H9 (cell line): ENCODE data around the gene GPHN. TPM values are rescaled to one million over a fixed set of nuclear protein-coding genes. Genes with fewer than 3 reads are reported as not detected.

Experiments
- DNase-seq: peaks from one replicate; pipeline ENCODE4 v3.0.0-alpha.2; 2017
- H2AFZ ChIP-seq: one replicate; pipeline ENCODE4 v1.6.1; 2013; ENCODE audit warnings: mild to moderate bottlenecking, low read length, control low read depth, moderate library complexity
- H2AK5ac ChIP-seq: 2 replicates; pipeline ENCODE4 v1.6.1; 2013; ENCODE audit warnings: low read length, control low read depth, mixed read lengths; ENCODE audit not compliant: insufficient read length
- H2BK120ac ChIP-seq: one replicate; pipeline ENCODE4 v1.6.1; 2013; ENCODE audit warnings: low read depth, mild to moderate bottlenecking, low read length, control low read depth, inconsistent platforms; ENCODE audit not compliant: poor library complexity, severe bottlenecking
- H2BK12ac ChIP-seq: 2 replicates; pipeline ENCODE4 v1.6.1; 2013; ENCODE audit warnings: low read length, control low read depth, mixed read lengths, low read depth; ENCODE audit not compliant: insufficient read length
- H2BK15ac ChIP-seq: 2 replicates; pipeline ENCODE4 v1.6.1; 2013; ENCODE audit warnings: low read depth, low read length, control low read depth
- H2BK20ac ChIP-seq: one replicate; pipeline ENCODE4 v1.6.1; 2013; ENCODE audit warnings: low read depth, mild to moderate bottlenecking, low read length, control low read depth, inconsistent platforms; ENCODE audit not compliant: poor library complexity, severe bottlenecking
- H2BK5ac ChIP-seq: 2 replicates; pipeline ENCODE4 v1.6.1; 2013; ENCODE audit warnings: low read length, control low read depth, mixed read lengths; ENCODE audit not compliant: insufficient read length
- H3K14ac ChIP-seq: 2 replicates; pipeline ENCODE4 v1.6.1; 2013; ENCODE audit warnings: low read length, control low read depth; ENCODE audit not compliant: insufficient read depth
- H3K18ac ChIP-seq: 2 replicates; pipeline ENCODE4 v1.6.1; 2013; ENCODE audit warnings: low read depth, mild to moderate bottlenecking, mixed read lengths, low read length, control low read depth; ENCODE audit not compliant: insufficient read length
- H3K23ac ChIP-seq: 2 replicates; pipeline ENCODE4 v1.6.1; 2013; ENCODE audit warnings: low read length, control low read depth, mixed read lengths, low read depth; ENCODE audit not compliant: insufficient read length
- H3K23me2 ChIP-seq: 2 replicates; pipeline ENCODE4 v1.6.1; 2013; ENCODE audit warnings: low read depth, mild to moderate bottlenecking, mixed read lengths, low read length, control low read depth; ENCODE audit not compliant: insufficient read length, poor library complexity, severe bottlenecking
- H3K27ac ChIP-seq: 2 replicates; pipeline ENCODE4 v1.5.1; 2013; ENCODE audit warnings: low read length, control low read depth, mixed read lengths, low read depth; ENCODE audit not compliant: insufficient read length
- H3K27me3 ChIP-seq: 2 replicates; pipeline ENCODE4 v1.6.1; 2013; ENCODE audit warnings: low read length, control low read depth, inconsistent platforms; ENCODE audit not compliant: insufficient read depth
- H3K4ac ChIP-seq: 2 replicates; pipeline ENCODE4 v1.6.1; 2013; ENCODE audit warnings: low read depth, mild to moderate bottlenecking, control low read depth, inconsistent platforms, low read length, moderate library complexity
- H3K4me1 ChIP-seq: 2 replicates; pipeline ENCODE4 v1.6.1; 2013; ENCODE audit warnings: low read length, control low read depth, inconsistent platforms; ENCODE audit not compliant: insufficient read depth
- H3K4me2 ChIP-seq: 2 replicates; pipeline ENCODE4 v1.6.1; 2013; ENCODE audit warnings: low read length, control low read depth, mixed read lengths; ENCODE audit not compliant: insufficient read length, insufficient read depth
- H3K56ac ChIP-seq: 2 replicates; pipeline ENCODE4 v1.6.1; 2013; ENCODE audit warnings: low read depth, mild to moderate bottlenecking, mixed read lengths, low read length, control low read depth; ENCODE audit not compliant: insufficient read length
- H3K79me1 ChIP-seq: 2 replicates; pipeline ENCODE4 v1.6.1; 2013; ENCODE audit warnings: low read depth, mild to moderate bottlenecking, moderate library complexity, low read length, control low read depth, inconsistent platforms; ENCODE audit not compliant: insufficient read depth, poor library complexity, severe bottlenecking
- H3K79me2 ChIP-seq: 2 replicates; pipeline ENCODE4 v1.6.1; 2013; ENCODE audit warnings: low read length, control low read depth, inconsistent platforms; ENCODE audit not compliant: insufficient read depth
- H3K9ac ChIP-seq: 2 replicates; pipeline ENCODE4 v1.6.1; 2013; ENCODE audit warnings: low read length, control low read depth, mixed read lengths; ENCODE audit not compliant: insufficient read length; ENCODE audit errors: extremely low read depth
- H3K9me3 ChIP-seq: one replicate; pipeline ENCODE4 v1.6.1; 2013; ENCODE audit warnings: low read depth, low read length, inconsistent platforms; ENCODE audit not compliant: control insufficient read depth
- H3T11ph ChIP-seq: one replicate; pipeline ENCODE4 v1.6.1; 2013; ENCODE audit warnings: mild to moderate bottlenecking, low read length, control low read depth, inconsistent platforms
- H4K20me1 ChIP-seq: one replicate; pipeline ENCODE4 v1.6.1; 2013; ENCODE audit not compliant: control insufficient read depth, insufficient read length, insufficient read depth
- H4K5ac ChIP-seq: 2 replicates; pipeline ENCODE4 v1.6.1; 2013; ENCODE audit warnings: low read depth, mild to moderate bottlenecking, mixed read lengths, low read length, control low read depth; ENCODE audit not compliant: insufficient read length
- H4K8ac ChIP-seq: replicated peaks from 2 replicates; pipeline ENCODE4 v1.6.1; 2013; ENCODE audit warnings: low read length, control low read depth, mixed read lengths, low read depth; ENCODE audit not compliant: insufficient read length
- H4K91ac ChIP-seq: 2 replicates; pipeline ENCODE4 v1.6.1; 2013; ENCODE audit warnings: low read depth, mild to moderate bottlenecking, moderate library complexity, mixed read lengths, low read length, control low read depth; ENCODE audit not compliant: insufficient read length
- H3K27ac Mint-ChIP-seq, 3 experiments: 2 replicates in 2 of 3; 3 replicates in 1 of 3; pipeline ENCODE4 v1.8.0; 2020 to 2021; ENCODE audit warnings: mixed read lengths in 3 of 3, mild to moderate bottlenecking in 1 of 3, moderate library complexity in 1 of 3
- H3K27me3 Mint-ChIP-seq: 2 replicates; pipeline ENCODE4 v1.8.0; 2021; ENCODE audit warnings: low read depth, mild to moderate bottlenecking, moderate library complexity, mixed read lengths
- H3K36me3 Mint-ChIP-seq, 3 experiments: 2 replicates in 2 of 3; 3 replicates in 1 of 3; pipeline ENCODE4 v1.8.0; 2020 to 2021; ENCODE audit warnings: low read depth in 3 of 3, mixed read lengths in 3 of 3; ENCODE audit not compliant: insufficient read depth in 1 of 3
- H3K4me1 Mint-ChIP-seq, 2 experiments: 2 replicates each; pipeline ENCODE4 v1.8.0; 2020; ENCODE audit warnings: mixed read lengths in 2 of 2
- H3K4me3 Mint-ChIP-seq, 2 experiments: 2 replicates in 1 of 2; 3 replicates in 1 of 2; pipeline ENCODE4 v1.8.0; 2020 to 2021; ENCODE audit warnings: mild to moderate bottlenecking in 2 of 2, mixed read lengths in 2 of 2, moderate library complexity in 1 of 2
- H3K9me3 Mint-ChIP-seq, 2 experiments: 2 replicates in 1 of 2; 3 replicates in 1 of 2; pipeline ENCODE4 v1.8.0; 2020; ENCODE audit warnings: mild to moderate bottlenecking in 2 of 2, mixed read lengths in 2 of 2, moderate library complexity in 1 of 2
- CTCF ChIP-seq: fragments of 200-600 bp; sonication (generic); conservative IDR thresholded peaks from 3 replicates; pipeline ENCODE4 v1.8.0; 2021; ENCODE audit warnings: antibody characterized with exemption, mild to moderate bottlenecking
- WGBS: extraction: QIAGEN DNeasy Blood & Tissue Kit; methylation state at CpG from one replicate; pipeline ENCODE4 v1.1.7; 2013; ENCODE audit warnings: missing lambda C conversion rate, low lambda C conversion rate, mixed read lengths; ENCODE audit not compliant: insufficient read length; ENCODE audit errors: extremely low coverage; 5-methylcytosine and 5-hydroxymethylcytosine counted together
- total RNA-seq: library from RNA; stranded (reverse); gene quantifications from 2 replicates; pipeline ENCODE4 v1.2.1, GENCODE V29; 2021

The GPHN gene
- total RNA-seq, 1 experiment from 2014 or later: 16.1 TPM

GRCh38 chr14:66972469-66972868 lies 464.5 kb downstream of the GPHN start:
- H2BK12ac ChIP-seq: no peak overlapping the region
- no peak for TF ChIP-seq CTCF
- no peaks in the 10 kb centered on the region for H3K9me3 ChIP-seq
- H3K18ac ChIP-seq: no peak overlapping the region
- no peak overlapping the region for H2BK5ac ChIP-seq
- no peak overlapping the region for H3K9ac ChIP-seq
- Mint-ChIP-seq H3K27me3 (no peaks in the 10 kb centered on the region), H3K4me3 (no peak overlapping the region), H3K27ac (no peak overlapping the region), H3K36me3 (no peaks in the 10 kb centered on the region), H3K9me3 (no peaks in the 10 kb centered on the region), H3K4me1 (no peaks in the 10 kb centered on the region)
- H3K79me2 ChIP-seq: no peaks in the 10 kb centered on the region
- H4K91ac ChIP-seq: no peak overlapping the region
- no peak overlapping the region for H2BK20ac ChIP-seq
- DNase-seq: no peak
- H3K27me3 ChIP-seq: no peaks in the 10 kb centered on the region
- H3K23ac ChIP-seq: no peak overlapping the region
- H4K8ac ChIP-seq: no peak overlapping the region
- H3K56ac ChIP-seq: no peak overlapping the region
- H3K27ac ChIP-seq: no peak overlapping the region
- no peak overlapping the region for H2AK5ac ChIP-seq
- no peaks in the 10 kb centered on the region for H3K79me1 ChIP-seq
- H2BK15ac ChIP-seq: no peak overlapping the region
- H3K4ac ChIP-seq: no peak overlapping the region
- no peak overlapping the region for H3K14ac ChIP-seq
- no peak overlapping the region for H2BK120ac ChIP-seq
- H3K4me2 ChIP-seq: no peak overlapping the region
- H3K23me2 ChIP-seq: no peaks in the 10 kb centered on the region
- no peaks in the 10 kb centered on the region for H4K20me1 ChIP-seq
- H4K5ac ChIP-seq: no peak overlapping the region
- no CpG with 5 or more reads among the region's 1 CpG for WGBS
- no peaks in the 10 kb centered on the region for H3K4me1 ChIP-seq
- H2AFZ ChIP-seq: no peak overlapping the region
- H3T11ph ChIP-seq: no peak overlapping the region
